OCI-LY3 (cell line): ENCODE data around the gene UST.

ENCODE experiments used
- H2AFZ ChIP-seq: fragments of 200-600, 300-600 bp; shearing (Covaris generic); 2 replicates; pipeline ENCODE4 v1.6.0; 2014; ENCODE audit warnings: antibody characterized with exemption, low read depth, low read length
- H3K27ac ChIP-seq: fragments of 200-600, 300-600 bp; sonication (generic); 2 replicates; pipeline ENCODE4 v1.5.1; 2014; ENCODE audit warnings: mild to moderate bottlenecking, low read length, moderate library complexity, mixed read lengths
- H3K27me3 ChIP-seq: fragments of 200-600, 300-600 bp; sonication (generic); 2 replicates; pipeline ENCODE4 v1.6.1; 2014; ENCODE audit warnings: low read depth, low read length, mixed read lengths
- H3K36me3 ChIP-seq: fragments of 200-600, 300-600 bp; sonication (generic); replicated peaks from 2 replicates; pipeline ENCODE3; 2014; ENCODE audit warnings: low read depth, low read length, mixed read lengths
- H3K4me1 ChIP-seq: fragments of 300-600, 200-600 bp; sonication (generic); 2 replicates; pipeline ENCODE4 v1.6.1; 2014; ENCODE audit warnings: low read length, mixed read lengths
- H3K4me2 ChIP-seq: fragments of 200-600, 300-600 bp; sonication (generic); 2 replicates; pipeline ENCODE4 v1.6.1; 2014; ENCODE audit warnings: low read length, mixed read lengths
- H3K4me3 ChIP-seq: fragments of 300-600, 200-600 bp; sonication (generic); 2 replicates; pipeline ENCODE4 v1.5.1; 2014; ENCODE audit warnings: antibody characterized with exemption, mild to moderate bottlenecking, low read length, moderate library complexity
- H3K79me2 ChIP-seq: fragments of 300-600, 200-600 bp; shearing (Covaris generic); 2 replicates; pipeline ENCODE4 v1.6.1; 2014; ENCODE audit warnings: mild to moderate bottlenecking, low read length, mixed read lengths
- H3K9ac ChIP-seq: fragments of 300-600, 200-600 bp; shearing (Covaris generic); 2 replicates; pipeline ENCODE4 v1.6.0; 2014; ENCODE audit warnings: mild to moderate bottlenecking, low read length, moderate library complexity
- H3K9me3 ChIP-seq: fragments of 200-600, 300-600 bp; shearing (Covaris generic); 2 replicates; pipeline ENCODE4 v1.6.1; 2014; ENCODE audit warnings: low read length, mixed read lengths; ENCODE audit not compliant: insufficient read depth
- H4K20me1 ChIP-seq: fragments of 200-600, 300-600 bp; sonication (generic); 2 replicates; pipeline ENCODE4 v1.6.1; 2016; ENCODE audit warnings: low read length, mixed read lengths; ENCODE audit not compliant: insufficient read depth
- CTCF ChIP-seq: fragments of 200-600, 300-600 bp; sonication (generic); IDR thresholded peaks from 2 replicates; pipeline ENCODE4 v1.5.1; 2014; ENCODE audit warnings: antibody characterized with exemption, low read length, low read depth
- EZH2phosphoT487 ChIP-seq: fragments of 200-600 bp; shearing (Covaris generic); IDR thresholded peaks from 2 replicates; pipeline ENCODE4 v1.6.1; 2018; ENCODE audit warnings: antibody characterized with exemption, mixed run types, low read depth

The UST gene

GRCh38 chr6:148887181-148887580 lies 140.4 kb downstream of the UST start:
- TF ChIP-seq CTCF (no peak), EZH2phosphoT487 (no peak)
- Histone ChIP-seq H3K27me3 (no peaks in the 10 kb centered on the region), H2AFZ (no peak overlapping the region), H3K9me3 (no peaks in the 10 kb centered on the region), H3K27ac (no peak overlapping the region), H3K9ac (no peak overlapping the region), H3K4me2 (no peak overlapping the region), H3K79me2 (no peaks in the 10 kb centered on the region), H3K36me3 (peaks cover 3% of the 10 kb centered on the region), H4K20me1 (peaks cover 3% of the 10 kb centered on the region; the same call in 1 of the 2 replicates), H3K4me3 (no peak overlapping the region), H3K4me1 (peaks cover 14% of the 10 kb centered on the region)

GRCh38 chr6:148888856-148889255 lies 142.0 kb downstream of the UST start:
- H3K4me3 ChIP-seq, result no peak overlapping the region
- H3K4me1 ChIP-seq, result peaks cover 9% of the 10 kb centered on the region
- no peaks in the 10 kb centered on the region for H3K79me2 ChIP-seq
- H4K20me1 ChIP-seq, result peaks cover 3% of the 10 kb centered on the region; the same call in 1 of the 2 replicates
- H3K9ac ChIP-seq, result no peak overlapping the region
- H3K27ac ChIP-seq, result no peak overlapping the region
- peaks cover 3% of the 10 kb centered on the region for H3K36me3 ChIP-seq
- TF ChIP-seq CTCF, result no peak
- no peak for TF ChIP-seq EZH2phosphoT487
- no peak overlapping the region for H2AFZ ChIP-seq
- H3K9me3 ChIP-seq, result no peaks in the 10 kb centered on the region
- H3K4me2 ChIP-seq, result no peak overlapping the region
- no peaks in the 10 kb centered on the region for H3K27me3 ChIP-seq

- Histone ChIP-seq H3K4me2 (no peak overlapping the region), H3K79me2 (no peaks in the 10 kb centered on the region), H2AFZ (no peak overlapping the region), H3K36me3 (peaks cover 3% of the 10 kb centered on the region), H3K4me3 (no peak overlapping the region), H3K9ac (no peak overlapping the region), H3K27me3 (no peaks in the 10 kb centered on the region), H3K27ac (no peak overlapping the region), H3K4me1 (no peaks in the 10 kb centered on the region), H4K20me1 (no peaks in the 10 kb centered on the region), H3K9me3 (no peaks in the 10 kb centered on the region)
- no peak for TF ChIP-seq EZH2phosphoT487
- TF ChIP-seq CTCF, result no peak
Measured at GRCh38 chr6:148890096-148890495, 143.3 kb downstream of the UST start.

GRCh38 chr6:148890652-148891404 lies 144.0 kb downstream of the UST start:
- no peak overlapping the region for H2AFZ ChIP-seq
- TF ChIP-seq CTCF, result no peak
- no peak for TF ChIP-seq EZH2phosphoT487
- no peak overlapping the region for H3K27ac ChIP-seq
- H4K20me1 ChIP-seq, result no peaks in the 10 kb centered on the region
- H3K9me3 ChIP-seq, result no peaks in the 10 kb centered on the region
- H3K36me3 ChIP-seq, result peaks cover 3% of the 10 kb centered on the region
- no peak overlapping the region for H3K9ac ChIP-seq
- H3K4me3 ChIP-seq, result no peak overlapping the region
- no peak overlapping the region for H3K4me2 ChIP-seq
- no peaks in the 10 kb centered on the region for H3K79me2 ChIP-seq
- H3K27me3 ChIP-seq, result no peaks in the 10 kb centered on the region
- H3K4me1 ChIP-seq, result no peaks in the 10 kb centered on the region
